K562 (cell line): ENCODE data around the gene FOXA3. TPM values are rescaled to one million over a fixed set of nuclear protein-coding genes. Genes with fewer than 3 reads are reported as not detected.

Experiments
- ARNT ChIP-seq, 2 experiments: fragments of 450-650 bp; IDR thresholded peaks; 2 replicates each; pipeline ENCODE4 v1.6.1; 2016; ENCODE audit warnings: mild to moderate bottlenecking in 1 of 2
- CEBPG ChIP-seq, 3 experiments: fragments of 200-800 bp in 1 of 3; sonication (Bioruptor generic) in 1 of 3; sonication (generic) in 1 of 3; formaldehyde crosslinking in 1 of 3; IDR thresholded peaks in 2 of 3; conservative IDR thresholded peaks in 1 of 3; 2 replicates each; pipeline versions ENCODE4 v1.6.1 to v1.8.0; 2016 to 2022; ENCODE audit warnings: missing compliant biosample characterization in 2 of 3, missing genetic modification characterization in 2 of 3, mild to moderate bottlenecking in 1 of 3, missing genetic modification reagents in 1 of 3
- HDAC2 ChIP-seq: fragments of 450-650 bp; IDR thresholded peaks from 2 replicates; pipeline ENCODE4 v1.6.1; 2016; ENCODE audit warnings: mild to moderate bottlenecking
- KDM1A ChIP-seq, 2 experiments: fragments of 450-650 bp; IDR thresholded peaks; 2 replicates each; pipeline ENCODE4 v1.6.1; 2016; ENCODE audit warnings: mild to moderate bottlenecking in 2 of 2
- RBBP5 ChIP-seq: fragments of 200-600 bp; sonication (generic); IDR thresholded peaks from 2 replicates; pipeline ENCODE4 v1.6.1; 2012; ENCODE audit warnings: borderline replicate concordance, mild to moderate bottlenecking, low read length, control low read depth, inconsistent platforms; ENCODE audit not compliant: insufficient read depth, poor library complexity, severe bottlenecking
- TEAD4 ChIP-seq, 2 experiments: sonication (generic) in 1 of 2; formaldehyde crosslinking in 1 of 2; IDR thresholded peaks; 2 replicates each; pipeline versions ENCODE4 v1.6.1 to v1.8.0; 2012 to 2022; ENCODE audit warnings: borderline replicate concordance in 1 of 2, inconsistent platforms in 1 of 2, low read length in 1 of 2, mild to moderate bottlenecking in 1 of 2, missing genetic modification reagents in 1 of 2
- polyA plus RNA-seq, 8 experiments: library from polyadenylated mRNA; depleted of rRNA in 4 of 8; stranded (reverse) in 5 of 8; unstranded in 3 of 8; fragments of >200 nt; fragmentation: Nextera tagmentation in 2 of 8; fragmentation: Illumina TruSeq in 1 of 8; extraction: Ambion mirVana in 2 of 8; extraction: Trizol in 1 of 8; gene quantifications; 2 replicates each; pipeline versions ENCODE4 v1.2.1 to v1.2.3, GENCODE V29; 2011 to 2014; ENCODE audit warnings: inconsistent platforms in 1 of 8, missing spikeins in 1 of 8
- total RNA-seq, 7 experiments: library from RNA; depleted of rRNA in 6 of 7; stranded (reverse); fragments of >200 nt in 6 of 7; fragmentation: Illumina TruSeq in 2 of 7; extraction: Trizol in 2 of 7; gene quantifications; 2 replicates each; pipeline versions ENCODE4 v1.2.1 to v1.2.3, GENCODE V29; 2011 to 2021; ENCODE audit warnings: low replicate concordance in 1 of 7
- TF ChIP-seq, protein P1 (sequence below): fragments of 150-350 bp; conservative IDR thresholded peaks from 2 replicates; pipeline ENCODE4 v1.6.1; 2014; ENCODE audit warnings: low read length

FOXA3 gene
- total and polyA plus RNA-seq, 9 of the 15 experiments (the other 6 are each of a cell fraction or from before 2014, with no cell fraction given): 1.3 to 15.5 (median 4.7) TPM

DNA sequence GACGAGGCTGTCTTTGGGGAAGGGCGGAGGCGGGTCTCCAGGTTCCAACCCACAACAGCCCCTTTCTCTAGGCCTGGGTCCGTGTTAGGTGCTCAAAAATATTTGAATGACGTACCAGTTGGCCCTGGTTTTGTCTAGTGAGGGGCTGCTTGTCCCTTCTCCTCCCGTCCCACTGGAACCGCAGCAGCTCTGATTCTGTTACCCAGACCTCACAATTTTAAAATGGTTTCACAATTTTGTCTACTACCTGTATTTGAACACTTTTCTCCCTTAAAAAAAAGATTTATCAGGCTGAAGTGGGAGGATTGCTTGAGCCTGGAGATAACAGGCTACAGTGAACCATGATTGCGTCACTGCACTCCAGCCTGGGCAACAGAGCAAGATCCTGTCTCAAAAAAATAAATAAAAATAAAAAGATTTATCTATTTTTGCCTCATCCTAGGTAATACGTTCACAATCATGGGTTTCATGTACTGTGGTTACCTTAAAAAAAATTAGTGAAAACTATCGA lies 23.1 kb downstream of the FOXA3 start (continued):
- TF ChIP-seq RBBP5 (peak; percentile 33), ARNT (IDR thresholded peaks at IDR 0.05) (peak; percentile 39 to 45; a peak in 1 of 4 replicates), TEAD4 (IDR thresholded peaks at IDR 0.05; ENCODE audit: low read length) (peak; percentile 34; the same call in 1 of the 2 replicates), TEAD4 (CRISPR knock-in tag; IDR thresholded peaks at IDR 0.05; ENCODE audit: borderline replicate concordance) (no peak), KDM1A (IDR thresholded peaks at IDR 0.05) (peak; percentile 88 to 91), HDAC2 (peak; percentile 82), CEBPG (CRISPR knock-in tag; IDR thresholded peaks at IDR 0.05) (peak; percentile 87), CEBPG (tag; conservative IDR thresholded peaks at IDR 0.05 in 1 of 2, IDR thresholded peaks at IDR 0.05 in 1 of 2) (peak; percentile 94 to 98)
- TF ChIP-seq, protein P1, sequence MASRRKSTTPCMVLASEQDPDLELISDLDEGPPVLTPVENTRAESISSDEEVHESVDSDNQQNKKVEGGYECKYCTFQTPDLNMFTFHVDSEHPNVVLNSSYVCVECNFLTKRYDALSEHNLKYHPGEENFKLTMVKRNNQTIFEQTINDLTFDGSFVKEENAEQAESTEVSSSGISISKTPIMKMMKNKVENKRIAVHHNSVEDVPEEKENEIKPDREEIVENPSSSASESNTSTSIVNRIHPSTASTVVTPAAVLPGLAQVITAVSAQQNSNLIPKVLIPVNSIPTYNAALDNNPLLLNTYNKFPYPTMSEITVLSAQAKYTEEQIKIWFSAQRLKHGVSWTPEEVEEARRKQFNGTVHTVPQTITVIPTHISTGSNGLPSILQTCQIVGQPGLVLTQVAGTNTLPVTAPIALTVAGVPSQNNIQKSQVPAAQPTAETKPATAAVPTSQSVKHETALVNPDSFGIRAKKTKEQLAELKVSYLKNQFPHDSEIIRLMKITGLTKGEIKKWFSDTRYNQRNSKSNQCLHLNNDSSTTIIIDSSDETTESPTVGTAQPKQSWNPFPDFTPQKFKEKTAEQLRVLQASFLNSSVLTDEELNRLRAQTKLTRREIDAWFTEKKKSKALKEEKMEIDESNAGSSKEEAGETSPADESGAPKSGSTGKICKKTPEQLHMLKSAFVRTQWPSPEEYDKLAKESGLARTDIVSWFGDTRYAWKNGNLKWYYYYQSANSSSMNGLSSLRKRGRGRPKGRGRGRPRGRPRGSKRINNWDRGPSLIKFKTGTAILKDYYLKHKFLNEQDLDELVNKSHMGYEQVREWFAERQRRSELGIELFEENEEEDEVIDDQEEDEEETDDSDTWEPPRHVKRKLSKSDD: 0 out of 2 replicates have a peak, but pooled peaks have one; percentile 1
